WTC11 (cell line): ENCODE measurements around the gene C17orf75. TPM values are rescaled to one million over a fixed set of nuclear protein-coding genes. Genes with fewer than 3 reads are reported as not detected.

Experiments
- ATAC-seq: fragments of 200-7000 bp; cut with Tn5 transposase; 2 replicates; pipeline ENCODE4 v1.10.0; 2021; ENCODE audit warnings: mild to moderate bottlenecking, moderate library complexity
- CTCF ChIA-PET: fragments of 300-600 bp; sonication (Branson Sonifier 250); formaldehyde crosslinking; loops from one replicate; lab custom pipeline; 2021; ENCODE audit warnings: antibody characterized with exemption; lab: Charles Lee
- POLR2A ChIA-PET: fragments of 350-600 bp; sonication (Branson Sonifier 250); formaldehyde crosslinking; loops from one replicate; lab custom pipeline; 2021; ENCODE audit warnings: antibody characterized with exemption; lab: Charles Lee
- DNase-seq: peaks from one replicate; pipeline ENCODE4 v3.0.0; 2021; ENCODE audit warnings: low spot score
- H3K27ac Mint-ChIP-seq: 2 replicates; pipeline ENCODE4 v1.8.0; 2021; ENCODE audit warnings: mixed read lengths
- H3K27me3 Mint-ChIP-seq: 2 replicates; pipeline ENCODE4 v1.8.0; 2021; ENCODE audit warnings: low read depth, mild to moderate bottlenecking, moderate library complexity, mixed read lengths
- H3K36me3 Mint-ChIP-seq: 2 replicates; pipeline ENCODE4 v1.8.0; 2021; ENCODE audit warnings: mixed read lengths
- H3K4me1 Mint-ChIP-seq: 2 replicates; pipeline ENCODE4 v1.8.0; 2022; ENCODE audit warnings: mixed read lengths
- H3K4me3 Mint-ChIP-seq: 2 replicates; pipeline ENCODE4 v1.8.0; 2021; ENCODE audit warnings: mild to moderate bottlenecking, moderate library complexity, mixed read lengths
- H3K9me3 Mint-ChIP-seq: 2 replicates; pipeline ENCODE4 v1.8.0; 2021; ENCODE audit warnings: mixed read lengths
- AFF4 ChIP-seq: sonication (generic); formaldehyde crosslinking; IDR thresholded peaks from 2 replicates; pipeline ENCODE4 v1.8.1; 2023; ENCODE audit warnings: mild to moderate bottlenecking, missing genetic modification reagents, borderline replicate concordance
- ATF1 ChIP-seq: sonication (generic); formaldehyde crosslinking; IDR thresholded peaks from 2 replicates; pipeline ENCODE4 v1.8.1; 2023; ENCODE audit warnings: mild to moderate bottlenecking, moderate library complexity, missing genetic modification reagents
- CBFB ChIP-seq: sonication (generic); formaldehyde crosslinking; IDR thresholded peaks from 2 replicates; pipeline ENCODE4 v1.8.1; 2022; ENCODE audit warnings: mild to moderate bottlenecking, low read depth, missing genetic modification reagents
- ETV6 ChIP-seq: sonication (generic); formaldehyde crosslinking; IDR thresholded peaks from 2 replicates; pipeline ENCODE4 v1.8.1; 2022; ENCODE audit warnings: mild to moderate bottlenecking, missing genetic modification reagents
- JUN ChIP-seq: sonication (generic); formaldehyde crosslinking; IDR thresholded peaks from 2 replicates; pipeline ENCODE4 v1.8.0; 2023; ENCODE audit warnings: mild to moderate bottlenecking, missing genetic modification reagents
- NFATC4 ChIP-seq: fragments of 250-450 bp; sonication (Bioruptor Pico); IDR thresholded peaks from 2 replicates; pipeline ENCODE4 v1.9.0; 2021; ENCODE audit warnings: mild to moderate bottlenecking
- NFE2L1 ChIP-seq: sonication (generic); formaldehyde crosslinking; IDR thresholded peaks from 2 replicates; pipeline ENCODE4 v1.8.1; 2023; ENCODE audit warnings: missing genetic modification reagents
- PRDM15 ChIP-seq: sonication (generic); formaldehyde crosslinking; IDR thresholded peaks from 2 replicates; pipeline ENCODE4 v1.8.0; 2022; ENCODE audit warnings: missing genetic modification reagents
- RELA ChIP-seq: sonication (generic); formaldehyde crosslinking; IDR thresholded peaks from 2 replicates; pipeline ENCODE4 v1.8.1; 2022; ENCODE audit warnings: missing genetic modification reagents, mild to moderate bottlenecking, borderline replicate concordance
- SMAD4 ChIP-seq: sonication (generic); formaldehyde crosslinking; IDR thresholded peaks from 2 replicates; pipeline ENCODE4 v1.8.0; 2022; ENCODE audit warnings: mild to moderate bottlenecking, missing genetic modification reagents
- SOX15 ChIP-seq: fragments of 250-450 bp; sonication (Bioruptor Pico); IDR thresholded peaks from 2 replicates; pipeline ENCODE4 v1.9.0; 2021; ENCODE audit warnings: mild to moderate bottlenecking
- TP53 ChIP-seq: sonication (generic); formaldehyde crosslinking; IDR thresholded peaks from 2 replicates; pipeline ENCODE4 v1.8.1; 2023; ENCODE audit warnings: mild to moderate bottlenecking, missing genetic modification reagents
- ZNF263 ChIP-seq: sonication (generic); formaldehyde crosslinking; IDR thresholded peaks from 2 replicates; pipeline ENCODE4 v1.8.1; 2022; ENCODE audit warnings: low read depth, mild to moderate bottlenecking, moderate library complexity, missing genetic modification reagents
- ZNF281 ChIP-seq: sonication (generic); formaldehyde crosslinking; IDR thresholded peaks from 2 replicates; pipeline ENCODE4 v1.8.0; 2023; ENCODE audit warnings: mild to moderate bottlenecking, missing genetic modification reagents
- ZNF416 ChIP-seq: fragments of 250-450 bp; sonication (Bioruptor Pico); IDR thresholded peaks from 2 replicates; pipeline ENCODE4 v1.9.0; 2021; ENCODE audit warnings: mild to moderate bottlenecking, inconsistent platforms
- ZNF423 ChIP-seq: fragments of 250-450 bp; sonication (Bioruptor Pico); IDR thresholded peaks from 2 replicates; pipeline ENCODE4 v2.1.2; 2022; ENCODE audit warnings: mild to moderate bottlenecking, moderate library complexity
- ZNF671 ChIP-seq: fragments of 250-450 bp; sonication (Bioruptor Pico); IDR thresholded peaks from 2 replicates; pipeline ENCODE4 v1.8.0; 2021; ENCODE audit warnings: mild to moderate bottlenecking
- total RNA-seq: library from RNA; stranded (reverse); gene quantifications from 3 replicates; pipeline ENCODE4 v1.2.3, GENCODE V29; 2021
- TF ChIP-seq, protein P1 (sequence below): sonication (generic); formaldehyde crosslinking; IDR thresholded peaks from 2 replicates; pipeline ENCODE4 v1.8.0; 2022; ENCODE audit warnings: mild to moderate bottlenecking, missing genetic modification reagents
- TF ChIP-seq, protein P2 (sequence below): sonication (generic); formaldehyde crosslinking; IDR thresholded peaks from 2 replicates; pipeline ENCODE4 v1.8.1; 2023; ENCODE audit warnings: mild to moderate bottlenecking, moderate library complexity, missing genetic modification reagents

C17orf75 gene
- total RNA-seq, 1 experiment from 2014 or later, result 35.5 TPM

GRCh38 chr17:32317353-32317752, 24.6 kb downstream of the C17orf75 start:
- Mint-ChIP-seq H3K4me3 (no peak overlapping the region), H3K4me1 (peaks cover 19% of the 10 kb centered on the region), H3K36me3 (no peaks in the 10 kb centered on the region), H3K27me3 (no peaks in the 10 kb centered on the region), H3K9me3 (no peaks in the 10 kb centered on the region), H3K27ac (no peak overlapping the region)
- TF ChIP-seq ETV6 (CRISPR knock-in tag) (no peak), NFE2L1 (CRISPR knock-in tag) (no peak), ZNF416 (no peak), NFATC4 (CRISPR knock-in tag) (no peak), ZNF671 (CRISPR knock-in tag) (no peak), SMAD4 (no peak), ATF1 (CRISPR knock-in tag) (no peak), RELA (CRISPR knock-in tag) (no peak), ZNF263 (CRISPR knock-in tag) (no peak), SOX15 (CRISPR knock-in tag) (no peak), ZNF423 (CRISPR knock-in tag) (no peak), ZNF281 (CRISPR knock-in tag) (no peak), TP53 (CRISPR knock-in tag) (no peak), CBFB (CRISPR knock-in tag) (no peak), JUN (CRISPR knock-in tag) (no peak), PRDM15 (CRISPR knock-in tag) (no peak), AFF4 (CRISPR knock-in tag) (no peak)
- TF ChIP-seq, protein P1, sequence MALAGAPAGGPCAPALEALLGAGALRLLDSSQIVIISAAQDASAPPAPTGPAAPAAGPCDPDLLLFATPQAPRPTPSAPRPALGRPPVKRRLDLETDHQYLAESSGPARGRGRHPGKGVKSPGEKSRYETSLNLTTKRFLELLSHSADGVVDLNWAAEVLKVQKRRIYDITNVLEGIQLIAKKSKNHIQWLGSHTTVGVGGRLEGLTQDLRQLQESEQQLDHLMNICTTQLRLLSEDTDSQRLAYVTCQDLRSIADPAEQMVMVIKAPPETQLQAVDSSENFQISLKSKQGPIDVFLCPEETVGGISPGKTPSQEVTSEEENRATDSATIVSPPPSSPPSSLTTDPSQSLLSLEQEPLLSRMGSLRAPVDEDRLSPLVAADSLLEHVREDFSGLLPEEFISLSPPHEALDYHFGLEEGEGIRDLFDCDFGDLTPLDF (CRISPR knock-in tag), result no peak
- TF ChIP-seq, protein P2, sequence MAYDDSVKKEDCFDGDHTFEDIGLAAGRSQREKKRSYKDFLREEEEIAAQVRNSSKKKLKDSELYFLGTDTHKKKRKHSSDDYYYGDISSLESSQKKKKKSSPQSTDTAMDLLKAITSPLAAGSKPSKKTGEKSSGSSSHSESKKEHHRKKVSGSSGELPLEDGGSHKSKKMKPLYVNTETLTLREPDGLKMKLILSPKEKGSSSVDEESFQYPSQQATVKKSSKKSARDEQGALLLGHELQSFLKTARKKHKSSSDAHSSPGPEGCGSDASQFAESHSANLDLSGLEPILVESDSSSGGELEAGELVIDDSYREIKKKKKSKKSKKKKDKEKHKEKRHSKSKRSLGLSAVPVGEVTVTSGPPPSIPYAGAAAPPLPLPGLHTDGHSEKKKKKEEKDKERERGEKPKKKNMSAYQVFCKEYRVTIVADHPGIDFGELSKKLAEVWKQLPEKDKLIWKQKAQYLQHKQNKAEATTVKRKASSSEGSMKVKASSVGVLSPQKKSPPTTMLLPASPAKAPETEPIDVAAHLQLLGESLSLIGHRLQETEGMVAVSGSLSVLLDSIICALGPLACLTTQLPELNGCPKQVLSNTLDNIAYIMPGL (CRISPR knock-in tag), result no peak
- DNase-seq, result no peak
- ChIA-PET POLR2A (interaction anchor here (1.0 to 1.6 kb wide), 2 partner anchors 29 to 64 kb away, joined by 4 to 5 read pairs; no protein-coding TSS in a partner anchor), CTCF (interaction anchor here (0.8 to 5.2 kb wide), 5 partner anchors 30 to 64 kb away, joined by 3 to 40 read pairs (median 23); no protein-coding TSS in a partner anchor)
- ATAC-seq, result no peak
